Neural crest cell (in vitro differentiated cells): ENCODE results near the gene EPB41L3. TPM values are rescaled to one million over a fixed set of nuclear protein-coding genes. Genes with fewer than 3 reads are reported as not detected.
"Not testable (repeated sequence)": the region's sequence is repeated elsewhere in the genome, so short reads cannot be mapped to it uniquely, and the experiment has no call there.

Experiments used
- DNase-seq: peaks from one replicate; pipeline ENCODE4 v3.0.0; 2021; ENCODE audit warnings: low read depth, mixed read lengths, low spot score
- H3K27ac Mint-ChIP-seq: one replicate; pipeline ENCODE4 v1.8.0; 2021; ENCODE audit warnings: mild to moderate bottlenecking, mixed read lengths; ENCODE audit not compliant: unreplicated experiment
- H3K27me3 Mint-ChIP-seq: 2 replicates; pipeline ENCODE4 v1.8.0; 2021; ENCODE audit warnings: low read depth, mild to moderate bottlenecking, mixed read lengths
- H3K36me3 Mint-ChIP-seq: 2 replicates; pipeline ENCODE4 v1.8.0; 2021; ENCODE audit warnings: low read depth, mild to moderate bottlenecking, mixed read lengths
- H3K4me1 Mint-ChIP-seq: 2 replicates; pipeline ENCODE4 v1.8.0; 2021; ENCODE audit warnings: mixed read lengths
- H3K4me3 Mint-ChIP-seq: one replicate; pipeline ENCODE4 v1.8.0; 2021; ENCODE audit warnings: mild to moderate bottlenecking, mixed read lengths
- H3K9me3 Mint-ChIP-seq: 2 replicates; pipeline ENCODE4 v1.8.0; 2021; ENCODE audit warnings: mixed read lengths
- total RNA-seq: library from RNA; stranded (reverse); gene quantifications from 2 replicates; pipeline ENCODE4 v1.2.1, GENCODE V29; 2021
- TF ChIP-seq, protein P1 (sequence below): fragments of 200-600 bp; sonication (generic); conservative IDR thresholded peaks from 2 replicates; pipeline ENCODE4 v1.5.0; 2021; ENCODE audit warnings: antibody characterized with exemption, mild to moderate bottlenecking

The EPB41L3 gene
- total RNA-seq, 1 donor from 2014 or later: 13.1 TPM

DNA sequence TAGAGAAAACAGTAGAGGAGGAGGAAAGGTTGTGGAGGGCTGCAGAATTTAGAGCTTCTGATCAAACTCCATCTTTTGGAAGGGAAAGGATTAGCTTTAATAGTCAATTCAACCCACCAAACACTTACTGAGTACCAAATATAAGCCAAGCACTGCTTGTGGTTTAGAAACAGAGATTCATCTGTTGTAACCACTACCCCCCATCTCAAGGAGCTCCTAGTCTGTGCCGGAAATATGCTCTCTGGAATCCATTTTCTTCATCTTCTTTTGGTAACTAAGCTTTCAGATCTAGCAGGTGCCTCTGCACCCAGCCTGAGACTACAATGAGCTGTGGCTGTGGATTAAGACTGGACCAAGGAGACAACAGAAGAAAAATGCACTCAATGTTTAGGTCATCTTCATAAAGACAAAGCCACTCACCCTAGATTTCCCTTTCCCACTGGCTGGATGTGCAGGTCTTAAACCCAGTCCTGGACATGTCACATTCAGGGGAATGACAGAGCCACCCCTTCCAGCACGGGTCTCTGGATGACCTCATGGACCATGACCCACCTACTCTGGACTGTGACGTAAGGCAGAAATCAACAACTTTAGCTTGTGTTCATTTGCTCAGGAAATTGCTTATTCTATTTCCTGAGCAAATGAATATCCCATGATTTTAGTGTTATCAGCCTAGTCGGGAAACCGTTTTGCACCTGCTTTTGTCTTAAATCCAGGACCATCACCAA is 52.9 kb downstream of the EPB41L3 start:
- Mint-ChIP-seq H3K27me3 (no peaks in the 10 kb centered on the region), H3K4me1 (no peaks in the 10 kb centered on the region), H3K9me3 (peaks cover 5% of the 10 kb centered on the region), H3K4me3 (no peak overlapping the region), H3K27ac (no peak overlapping the region), H3K36me3 (peaks cover 6% of the 10 kb centered on the region)
- DNase-seq: no peak
- TF ChIP-seq, protein P1, sequence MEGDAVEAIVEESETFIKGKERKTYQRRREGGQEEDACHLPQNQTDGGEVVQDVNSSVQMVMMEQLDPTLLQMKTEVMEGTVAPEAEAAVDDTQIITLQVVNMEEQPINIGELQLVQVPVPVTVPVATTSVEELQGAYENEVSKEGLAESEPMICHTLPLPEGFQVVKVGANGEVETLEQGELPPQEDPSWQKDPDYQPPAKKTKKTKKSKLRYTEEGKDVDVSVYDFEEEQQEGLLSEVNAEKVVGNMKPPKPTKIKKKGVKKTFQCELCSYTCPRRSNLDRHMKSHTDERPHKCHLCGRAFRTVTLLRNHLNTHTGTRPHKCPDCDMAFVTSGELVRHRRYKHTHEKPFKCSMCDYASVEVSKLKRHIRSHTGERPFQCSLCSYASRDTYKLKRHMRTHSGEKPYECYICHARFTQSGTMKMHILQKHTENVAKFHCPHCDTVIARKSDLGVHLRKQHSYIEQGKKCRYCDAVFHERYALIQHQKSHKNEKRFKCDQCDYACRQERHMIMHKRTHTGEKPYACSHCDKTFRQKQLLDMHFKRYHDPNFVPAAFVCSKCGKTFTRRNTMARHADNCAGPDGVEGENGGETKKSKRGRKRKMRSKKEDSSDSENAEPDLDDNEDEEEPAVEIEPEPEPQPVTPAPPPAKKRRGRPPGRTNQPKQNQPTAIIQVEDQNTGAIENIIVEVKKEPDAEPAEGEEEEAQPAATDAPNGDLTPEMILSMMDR: no peak

DNA sequence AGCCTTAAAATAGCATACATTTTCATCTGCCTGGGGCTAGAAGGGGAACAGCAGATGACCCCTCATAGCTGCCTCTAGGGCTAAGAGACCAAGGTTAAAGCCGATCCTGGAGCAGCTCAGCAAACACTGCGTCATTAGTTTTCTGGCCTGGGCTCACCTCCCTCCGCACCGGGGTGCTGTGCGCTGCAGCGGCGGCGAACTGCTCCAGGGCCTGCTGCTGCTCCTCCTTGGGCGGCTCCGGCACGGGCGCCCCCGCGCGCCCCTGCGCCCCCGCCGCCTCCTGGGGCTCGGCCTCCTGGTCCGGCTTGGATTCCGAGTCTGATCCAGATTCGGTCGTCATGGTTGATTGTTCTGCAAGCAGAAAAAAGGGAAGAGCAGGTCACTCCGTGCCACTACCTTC is 55.0 kb downstream of the EPB41L3 start:
- no peak overlapping the region for H3K4me3 Mint-ChIP-seq
- no peaks in the 10 kb centered on the region for H3K27me3 Mint-ChIP-seq
- DNase-seq: no peak
- H3K9me3 Mint-ChIP-seq: peaks cover 5% of the 10 kb centered on the region
- no peaks in the 10 kb centered on the region for H3K4me1 Mint-ChIP-seq
- H3K36me3 Mint-ChIP-seq: peaks cover 8% of the 10 kb centered on the region
- H3K27ac Mint-ChIP-seq: no peak overlapping the region
- TF ChIP-seq, protein P1: no peak

DNA sequence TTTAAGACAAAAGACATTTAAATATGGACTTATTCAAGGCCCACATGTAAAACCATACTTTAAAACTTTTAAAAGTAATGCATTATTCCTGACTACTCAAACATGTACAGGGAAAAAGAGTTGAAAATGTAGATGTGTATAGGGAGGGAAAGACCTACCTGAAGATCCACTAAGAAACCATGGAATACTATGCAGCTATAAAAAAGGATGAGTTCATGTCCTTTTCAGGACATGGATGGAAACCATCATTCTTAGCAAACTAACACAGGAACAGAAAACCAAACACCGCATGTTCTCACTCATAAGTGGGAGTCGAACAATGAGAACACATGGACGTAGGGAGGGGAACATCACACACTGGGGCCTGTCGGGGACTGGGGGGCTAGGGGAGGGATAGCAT is 55.8 kb downstream of the EPB41L3 start:
- H3K9me3 Mint-ChIP-seq, H3K4me1 Mint-ChIP-seq, DNase-seq, H3K27ac Mint-ChIP-seq, H3K36me3 Mint-ChIP-seq, H3K27me3 Mint-ChIP-seq, H3K4me3 Mint-ChIP-seq: not testable (repeated sequence)

DNA sequence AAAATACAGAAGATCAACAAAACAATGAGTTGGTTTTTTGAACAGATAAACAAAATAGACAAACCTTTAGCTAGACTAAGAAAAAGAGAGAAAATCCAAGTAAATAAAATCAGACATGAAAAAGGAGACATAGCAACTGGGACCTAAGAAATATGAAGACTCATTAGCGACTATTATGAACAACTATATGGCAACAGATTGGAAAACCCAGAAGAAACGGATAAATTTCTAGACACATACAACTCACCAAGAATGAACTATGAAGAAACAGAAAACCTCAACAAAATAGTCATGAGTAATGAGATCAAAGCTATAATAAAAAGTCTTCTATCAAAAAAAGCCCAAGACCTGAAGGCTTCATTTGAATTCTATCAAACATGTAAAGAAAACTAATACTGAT is 59.3 kb downstream of the EPB41L3 start:
- no peaks in the 10 kb centered on the region for H3K27me3 Mint-ChIP-seq
- no peak overlapping the region for H3K27ac Mint-ChIP-seq
- TF ChIP-seq, protein P1: no peak
- H3K4me1 Mint-ChIP-seq: no peaks in the 10 kb centered on the region
- H3K36me3 Mint-ChIP-seq: peaks cover 8% of the 10 kb centered on the region
- no peak overlapping the region for H3K4me3 Mint-ChIP-seq
- peaks cover 5% of the 10 kb centered on the region for H3K9me3 Mint-ChIP-seq
- DNase-seq: no peak

DNA sequence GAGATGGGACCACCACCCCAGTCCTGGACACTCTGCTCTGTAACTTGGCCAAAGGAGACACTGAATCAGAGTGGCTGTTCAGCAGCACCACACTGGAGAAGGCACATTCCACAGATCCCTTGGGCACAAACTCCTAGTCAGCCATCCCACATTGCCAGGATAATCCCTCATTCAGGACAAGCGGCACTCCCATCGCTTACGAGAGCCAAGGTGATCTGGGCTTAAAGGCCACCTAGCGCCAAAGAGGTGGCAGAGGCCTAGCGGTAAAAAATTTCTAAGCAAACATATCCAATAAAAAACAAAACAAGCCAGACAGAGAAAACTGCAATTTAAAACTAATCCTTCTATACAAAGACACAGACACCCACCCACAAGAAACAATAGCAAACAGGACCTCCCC is 62.2 kb downstream of the EPB41L3 start:
- Mint-ChIP-seq H3K9me3 (peaks cover under 1% of the 10 kb centered on the region), H3K4me1 (peaks cover 15% of the 10 kb centered on the region), H3K36me3 (peaks cover 3% of the 10 kb centered on the region), H3K4me3 (no peak overlapping the region), H3K27me3 (peaks cover 3% of the 10 kb centered on the region), H3K27ac (no peak overlapping the region)
- TF ChIP-seq, protein P1: no peak
- DNase-seq: no peak

DNA sequence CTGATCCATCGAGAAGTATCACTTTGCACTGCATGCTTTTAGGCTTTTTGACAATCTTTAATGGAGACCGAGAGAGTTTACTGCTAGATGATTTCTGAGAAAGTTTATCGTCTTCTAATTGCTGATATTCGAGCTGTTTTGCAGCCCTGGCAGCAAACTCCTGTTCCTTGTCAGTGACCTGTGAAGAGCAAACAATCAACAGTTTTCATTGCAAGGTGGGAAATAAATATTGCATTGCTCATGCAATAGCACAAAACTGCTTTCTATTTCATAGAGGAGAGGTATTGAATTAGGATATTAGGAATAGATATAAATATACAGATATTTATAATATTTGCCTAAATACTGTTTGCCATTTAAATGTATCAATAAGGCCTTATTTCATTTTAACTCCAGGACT is 65.5 kb downstream of the EPB41L3 start:
- no peak overlapping the region for H3K27ac Mint-ChIP-seq
- TF ChIP-seq, protein P1: no peak
- H3K4me3 Mint-ChIP-seq: no peak overlapping the region
- peaks cover 15% of the 10 kb centered on the region for H3K4me1 Mint-ChIP-seq
- no peak for DNase-seq
- no peaks in the 10 kb centered on the region for H3K36me3 Mint-ChIP-seq
- H3K9me3 Mint-ChIP-seq: no peaks in the 10 kb centered on the region
- H3K27me3 Mint-ChIP-seq: peaks cover 7% of the 10 kb centered on the region
